ENCODE data around the gene ACACA. TPM values are rescaled to one million over a fixed set of nuclear protein-coding genes. Genes with fewer than 3 reads are reported as not detected.

ACACA gene
- total RNA-seq, 1 experiment from 2014 or later = 33.0 TPM

GRCh38 chr17:37225465-37225864 lies 181.2 kb downstream of the ACACA start:
- ATAC-seq = no peak
- POLR2A ChIA-PET (ENCODE audit: unreplicated experiment) = no interaction called here

DNA sequence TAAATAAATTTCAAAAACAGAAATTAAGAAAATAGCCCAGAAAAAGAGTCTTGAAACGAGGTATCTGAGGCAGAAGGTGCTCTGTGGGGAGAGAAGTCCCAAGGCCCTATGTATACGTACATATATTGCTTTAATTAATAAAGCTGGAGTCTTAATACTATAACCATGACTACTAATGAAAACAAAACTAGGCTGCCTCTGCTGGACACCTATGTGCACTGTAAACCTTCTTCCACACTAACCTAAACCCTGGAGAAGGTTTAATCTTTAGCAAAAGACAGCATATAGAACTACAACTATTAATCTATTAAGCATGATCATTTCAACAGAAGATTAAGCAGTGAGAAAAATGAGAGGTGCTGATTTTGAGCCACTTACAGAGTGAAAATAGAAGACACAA lies 184.8 kb downstream of the ACACA start:
- H4K20me1 ChIP-seq (ENCODE audit: low read length) = no peaks in the 10 kb centered on the region
- H3K9me3 ChIP-seq (ENCODE audit: low read length) = no peaks in the 10 kb centered on the region
- intact Hi-C loops (cut with micrococcal nuclease) = loop anchor here (10.0 kb wide), 1 partner anchor 47 kb away; no protein-coding TSS in a partner anchor
- peaks cover 25% of the 10 kb centered on the region for H3K36me3 ChIP-seq (ENCODE audit: low read depth, low read length)
- no peak for ATAC-seq
- POLR2A ChIA-PET (ENCODE audit: unreplicated experiment) = no interaction called here
- no peak for TF ChIP-seq EZH2 (IDR thresholded peaks at IDR 0.05; ENCODE audit: low read length, unreplicated experiment)
- no peak for TF ChIP-seq CTCF (conservative IDR thresholded peaks at IDR 0.05; ENCODE audit: low read depth, low read length)
- DNase-seq = no peak
- H3K4me3 ChIP-seq (ENCODE audit: low read length) = no peak overlapping the region
- no peaks in the 10 kb centered on the region for H3F3A ChIP-seq (ENCODE audit: low read length, unreplicated experiment)
- H3K4me1 ChIP-seq (ENCODE audit: insufficient read depth, low read length) = no peaks in the 10 kb centered on the region
- H3K9ac ChIP-seq (ENCODE audit: low read length) = no peak overlapping the region
- no peaks in the 10 kb centered on the region for H3K27me3 ChIP-seq (ENCODE audit: low read length)
- H3K79me2 ChIP-seq (ENCODE audit: low read length) = no peaks in the 10 kb centered on the region
- no peaks in the 10 kb centered on the region for H3K9me2 ChIP-seq (replicated peaks; ENCODE audit: low read length)
- CTCF ChIA-PET = interaction anchor here (0.5 kb wide), 1 partner anchor 127 kb away, joined by 3 read pairs; no protein-coding TSS in a partner anchor
- BruUV-seq (replicated peaks) = no TSS peak
- no peak overlapping the region for H2AFZ ChIP-seq (ENCODE audit: low read length)
- no peak overlapping the region for H3K27ac ChIP-seq (ENCODE audit: low read length)
- H3K4me2 ChIP-seq (ENCODE audit: low read length) = no peak overlapping the region

More at GRCh38 chr17:37225465-37225864, 181.2 kb downstream of the ACACA start:
- intact Hi-C loops (cut with micrococcal nuclease) = loop anchor here (10.0 kb wide), 1 partner anchor 51 kb away; no protein-coding TSS in a partner anchor
- DNase-seq = no peak
- Histone ChIP-seq H3K9me3 (ENCODE audit: low read length) (no peaks in the 10 kb centered on the region), H3K9ac (ENCODE audit: low read length) (no peak overlapping the region), H3K4me1 (ENCODE audit: insufficient read depth, low read length) (no peaks in the 10 kb centered on the region), H2AFZ (ENCODE audit: low read length) (no peak overlapping the region), H3F3A (ENCODE audit: low read length, unreplicated experiment) (no peaks in the 10 kb centered on the region), H3K9me2 (replicated peaks; ENCODE audit: low read length) (no peaks in the 10 kb centered on the region), H4K20me1 (ENCODE audit: low read length) (no peaks in the 10 kb centered on the region), H3K4me3 (ENCODE audit: low read length) (no peak overlapping the region), H3K36me3 (ENCODE audit: low read depth, low read length) (peaks cover 17% of the 10 kb centered on the region), H3K79me2 (ENCODE audit: low read length) (no peaks in the 10 kb centered on the region), H3K4me2 (ENCODE audit: low read length) (no peak overlapping the region), H3K27me3 (ENCODE audit: low read length) (no peaks in the 10 kb centered on the region), H3K27ac (ENCODE audit: low read length) (no peak overlapping the region)
- no peak for TF ChIP-seq EZH2phosphoT487 (IDR thresholded peaks at IDR 0.05; ENCODE audit: borderline replicate concordance, low read length)
- TF ChIP-seq EZH2 (IDR thresholded peaks at IDR 0.05; ENCODE audit: low read length, unreplicated experiment) = no peak
- no peak for TF ChIP-seq CTCF (conservative IDR thresholded peaks at IDR 0.05; ENCODE audit: low read depth, low read length)
- CTCF ChIA-PET = no interaction called here
- no TSS peak for BruUV-seq (replicated peaks)

DNA sequence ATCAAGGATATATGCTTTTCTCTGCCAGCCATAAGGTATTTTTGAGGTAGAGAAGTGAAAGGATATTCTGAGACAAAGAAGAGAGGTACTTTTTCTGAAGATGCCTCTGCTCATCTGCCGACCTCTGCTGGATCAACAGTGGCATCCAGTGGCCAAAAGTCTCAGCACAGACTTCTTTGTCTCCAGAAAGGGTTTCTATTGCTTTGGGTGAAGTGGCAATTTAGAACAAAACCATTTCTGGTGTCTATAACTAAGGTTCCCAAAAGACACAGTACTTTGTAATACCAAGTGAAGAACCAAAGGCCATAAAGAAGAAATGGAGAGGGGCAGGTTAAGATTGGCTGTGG lies 186.1 kb downstream of the ACACA start:
- no TSS peak for BruUV-seq (replicated peaks)
- peaks cover 28% of the 10 kb centered on the region for H3K36me3 ChIP-seq (ENCODE audit: low read depth, low read length)

More for the DNA sequence above, 186.1 kb downstream of the ACACA start:
- no peak overlapping the region for H2AFZ ChIP-seq (ENCODE audit: low read length)
- no peaks in the 10 kb centered on the region for H3K4me1 ChIP-seq (ENCODE audit: insufficient read depth, low read length)
- H4K20me1 ChIP-seq (ENCODE audit: low read length) = no peaks in the 10 kb centered on the region
- DNase-seq = peak; percentile 4
- intact Hi-C loops (cut with micrococcal nuclease) = loop anchor here (10.0 kb wide), 1 partner anchor 46 kb away; no protein-coding TSS in a partner anchor
- no peak overlapping the region for H3K27ac ChIP-seq (ENCODE audit: low read length)
- H3K9ac ChIP-seq (ENCODE audit: low read length) = no peak overlapping the region
- H3K4me3 ChIP-seq (ENCODE audit: low read length) = no peak overlapping the region
- no peaks in the 10 kb centered on the region for H3K9me3 ChIP-seq (ENCODE audit: low read length)
- no peak for ATAC-seq
- H3K79me2 ChIP-seq (ENCODE audit: low read length) = no peaks in the 10 kb centered on the region
- POLR2A ChIA-PET (ENCODE audit: unreplicated experiment) = no interaction called here
- no peaks in the 10 kb centered on the region for H3K9me2 ChIP-seq (replicated peaks; ENCODE audit: low read length)
- CTCF ChIA-PET = no interaction called here
- H3K4me2 ChIP-seq (ENCODE audit: low read length) = no peak overlapping the region
- no peaks in the 10 kb centered on the region for H3K27me3 ChIP-seq (ENCODE audit: low read length)
- TF ChIP-seq CTCF (conservative IDR thresholded peaks at IDR 0.05; ENCODE audit: low read depth, low read length) = peak; percentile 44; the same call in 1 of the 2 replicates
- no peak for TF ChIP-seq EZH2phosphoT487 (IDR thresholded peaks at IDR 0.05; ENCODE audit: borderline replicate concordance, low read length)
- no peak for TF ChIP-seq EZH2 (IDR thresholded peaks at IDR 0.05; ENCODE audit: low read length, unreplicated experiment)
- no peaks in the 10 kb centered on the region for H3F3A ChIP-seq (ENCODE audit: low read length, unreplicated experiment)
